GM21723 (cell line): ENCODE results near the gene KAZN.

Experiments
- ATAC-seq: cut with Tn5 transposase; IDR thresholded peaks from one replicate; pipeline ENCODE4 v1.9.1; 2021; ENCODE audit warnings: mild to moderate bottlenecking, moderate library complexity; ENCODE audit not compliant: unreplicated experiment

The KAZN gene

GRCh38 chr1:14945132-14946010, 346.9 kb downstream of the KAZN start:
- no peak for ATAC-seq

GRCh38 chr1:14946011-14946359, 347.5 kb downstream of the KAZN start:
- ATAC-seq = no peak

- ATAC-seq = no peak
These were observed 348.3 kb downstream of the KAZN start for GRCh38 chr1:14946684-14947238.

- no peak for ATAC-seq
These were observed 348.9 kb downstream of the KAZN start for GRCh38 chr1:14947421-14947820.

GRCh38 chr1:14948112-14948652, 349.7 kb downstream of the KAZN start:
- ATAC-seq = no peak

- no peak for ATAC-seq
These were observed 350.9 kb downstream of the KAZN start for GRCh38 chr1:14949270-14949835.

- ATAC-seq = no peak
These were observed 351.6 kb downstream of the KAZN start for GRCh38 chr1:14949836-14950713.

- ATAC-seq = no peak
These were observed 353.3 kb downstream of the KAZN start for GRCh38 chr1:14951766-14952165.

GRCh38 chr1:14952626-14953314, 354.3 kb downstream of the KAZN start:
- ATAC-seq = no peak

- ATAC-seq = no peak
These were observed 355.7 kb downstream of the KAZN start for GRCh38 chr1:14954210-14954609.

- no peak for ATAC-seq
These were observed 356.4 kb downstream of the KAZN start for GRCh38 chr1:14954930-14955329.

- ATAC-seq = no peak
These were observed 356.9 kb downstream of the KAZN start for GRCh38 chr1:14955402-14955801.

GRCh38 chr1:14955976-14956375, 357.5 kb downstream of the KAZN start:
- no peak for ATAC-seq

GRCh38 chr1:14956579-14957195, 358.2 kb downstream of the KAZN start:
- ATAC-seq = no peak

GRCh38 chr1:14957375-14958098, 359.1 kb downstream of the KAZN start:
- ATAC-seq = no peak

- ATAC-seq = no peak
These were observed 360.0 kb downstream of the KAZN start for GRCh38 chr1:14958249-14959058.

- no peak for ATAC-seq
These were observed 360.7 kb downstream of the KAZN start for GRCh38 chr1:14959059-14959694.

GRCh38 chr1:14961661-14962267, 363.3 kb downstream of the KAZN start:
- ATAC-seq = no peak
